Testis (tissue), 3 donors: ENCODE data around the gene WDCP. TPM values are rescaled to one million over a fixed set of nuclear protein-coding genes. Genes with fewer than 3 reads are reported as not detected.
"Not testable (repeated sequence)": the region's sequence is repeated elsewhere in the genome, so short reads cannot be mapped to it uniquely, and the experiment has no call there.

Experiments
- DNase-seq: peaks from one replicate; pipeline ENCODE4 v3.0.0-alpha.2; 2019
- H3K27ac ChIP-seq, 2 donors: fragments of 200-600 bp; sonication (generic); one replicate each; pipeline ENCODE4 v1.5.1; 2019
- H3K27me3 ChIP-seq: fragments of 200-600 bp; sonication (generic); one replicate; pipeline ENCODE4 v1.5.1; 2019
- H3K36me3 ChIP-seq: fragments of 200-600 bp; sonication (generic); one replicate; pipeline ENCODE4 v1.5.1; 2017; ENCODE audit warnings: low read depth; ENCODE audit errors: missing control alignments
- H3K4me1 ChIP-seq: fragments of 200-600 bp; sonication (generic); one replicate; pipeline ENCODE4 v1.5.1; 2019
- H3K4me3 ChIP-seq, 2 donors: fragments of 200-600 bp; sonication (generic); one replicate each; pipeline ENCODE4 v1.5.1; 2017 to 2019
- H3K9me3 ChIP-seq: fragments of 200-600 bp; sonication (generic); one replicate; pipeline ENCODE4 v1.5.1; 2017
- POLR2A ChIP-seq: fragments of 450-650 bp; IDR thresholded peaks from one replicate; pipeline ENCODE4 v1.6.1; 2017; ENCODE audit warnings: antibody characterized with exemption, mild to moderate bottlenecking, moderate library complexity
- WGBS, 2 donors: methylation state at CpG; one replicate each; pipeline ENCODE4 v1.1.5; 2018; 5-methylcytosine and 5-hydroxymethylcytosine counted together
- intact Hi-C: fragments of 100-400 bp; cut with DNase I; formaldehyde crosslinking; loops from one replicate; pipeline ENCODE4 v1.15.1; 2023; ENCODE audit warnings: low total_unique reads
- polyA plus RNA-seq: library from polyadenylated mRNA; stranded (reverse); fragments of 350-450 nt; fragmentation: Illumina TruSeq; extraction: RNeasy Lipid Tissue Mini Kit (QIAGEN cat#74804); gene quantifications from one replicate; pipeline ENCODE4 v1.2.3, GENCODE V29; 2014; ENCODE audit warnings: low read depth, low replicate concordance; ENCODE audit not compliant: insufficient read depth
- total RNA-seq, 2 donors: library from RNA; depleted of rRNA; stranded (reverse); fragments of >200 nt; gene quantifications; one replicate each; pipeline ENCODE4 v1.2.3, GENCODE V29; 2016
- TF ChIP-seq, protein P1 (sequence below), 3 experiments: fragments of 450-650 bp in 2 of 3; fragments of 200-600 bp in 1 of 3; sonication (generic) in 1 of 3; IDR thresholded peaks; one replicate each; pipeline ENCODE4 v1.5.1; 2016 to 2019; ENCODE audit warnings: antibody characterized with exemption in 3 of 3, mild to moderate bottlenecking in 2 of 3, moderate library complexity in 1 of 3

WDCP gene
- total and polyA plus RNA-seq, 3 donors from 2014 or later = 9.8 to 11.5 (median 10.4) TPM

- intact Hi-C loops = no loop called here
- H3K36me3 ChIP-seq = no peaks in the 10 kb centered on the region
- 74 to 76% methylated on average over 11 of the region's 11 CpGs for WGBS, 2 donors
Observed at GRCh38 chr2:24045511-24046508, 1.4 kb downstream of the WDCP start.

GRCh38 chr2:24043133-24043532, 4.1 kb downstream of the WDCP start:
- H3K27me3 ChIP-seq, DNase-seq, intact Hi-C loops, H3K4me1 ChIP-seq, H3K4me3 ChIP-seq, H3K27ac ChIP-seq, H3K9me3 ChIP-seq, H3K36me3 ChIP-seq: not testable (repeated sequence)
- WGBS, 2 donors = 91 to 98% methylated on average over 6 of the region's 6 CpGs

More at GRCh38 chr2:24045511-24046508, 1.4 kb downstream of the WDCP start:
- no peaks in the 10 kb centered on the region for H3K27me3 ChIP-seq
- TF ChIP-seq, protein P1, sequence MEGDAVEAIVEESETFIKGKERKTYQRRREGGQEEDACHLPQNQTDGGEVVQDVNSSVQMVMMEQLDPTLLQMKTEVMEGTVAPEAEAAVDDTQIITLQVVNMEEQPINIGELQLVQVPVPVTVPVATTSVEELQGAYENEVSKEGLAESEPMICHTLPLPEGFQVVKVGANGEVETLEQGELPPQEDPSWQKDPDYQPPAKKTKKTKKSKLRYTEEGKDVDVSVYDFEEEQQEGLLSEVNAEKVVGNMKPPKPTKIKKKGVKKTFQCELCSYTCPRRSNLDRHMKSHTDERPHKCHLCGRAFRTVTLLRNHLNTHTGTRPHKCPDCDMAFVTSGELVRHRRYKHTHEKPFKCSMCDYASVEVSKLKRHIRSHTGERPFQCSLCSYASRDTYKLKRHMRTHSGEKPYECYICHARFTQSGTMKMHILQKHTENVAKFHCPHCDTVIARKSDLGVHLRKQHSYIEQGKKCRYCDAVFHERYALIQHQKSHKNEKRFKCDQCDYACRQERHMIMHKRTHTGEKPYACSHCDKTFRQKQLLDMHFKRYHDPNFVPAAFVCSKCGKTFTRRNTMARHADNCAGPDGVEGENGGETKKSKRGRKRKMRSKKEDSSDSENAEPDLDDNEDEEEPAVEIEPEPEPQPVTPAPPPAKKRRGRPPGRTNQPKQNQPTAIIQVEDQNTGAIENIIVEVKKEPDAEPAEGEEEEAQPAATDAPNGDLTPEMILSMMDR (IDR thresholded peaks at IDR 0.05) = no peak
- TF ChIP-seq POLR2A = no peak
- H3K9me3 ChIP-seq = no peaks in the 10 kb centered on the region
- H3K4me3 ChIP-seq = no peak overlapping the region
- H3K4me1 ChIP-seq = peaks cover 4% of the 10 kb centered on the region
- no peak for DNase-seq
- H3K27ac ChIP-seq = no peak overlapping the region

DNA sequence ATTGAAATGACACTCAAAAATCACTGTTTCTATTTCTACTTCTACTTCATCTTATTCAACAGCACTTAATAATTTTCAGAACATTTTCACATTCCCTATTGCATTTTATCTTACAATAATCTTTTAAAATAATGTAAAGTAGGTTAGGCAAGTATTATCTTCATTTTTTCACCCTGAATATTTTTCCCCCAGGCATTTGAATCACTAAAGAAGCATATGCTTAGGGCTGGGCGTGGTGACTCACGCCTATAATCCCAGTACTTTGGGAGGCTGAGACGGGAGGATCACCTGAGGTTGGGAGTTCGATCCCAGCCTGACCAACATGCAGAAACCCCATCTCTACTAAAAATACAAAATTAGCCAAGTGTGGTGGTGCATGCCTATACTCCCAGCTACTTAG, 6.7 kb downstream of the WDCP start:
- Histone ChIP-seq H3K36me3 (no peaks in the 10 kb centered on the region), H3K27ac (no peak overlapping the region), H3K27me3 (no peaks in the 10 kb centered on the region), H3K4me3 (no peak overlapping the region), H3K4me1 (no peaks in the 10 kb centered on the region), H3K9me3 (no peaks in the 10 kb centered on the region)
- WGBS, 2 donors = 95 to 98% methylated on average over 4 of the region's 4 CpGs
- no peak for TF ChIP-seq POLR2A
- TF ChIP-seq, protein P1 (IDR thresholded peaks at IDR 0.05) = no peak
- DNase-seq = no peak
- intact Hi-C loops = no loop called here

DNA sequence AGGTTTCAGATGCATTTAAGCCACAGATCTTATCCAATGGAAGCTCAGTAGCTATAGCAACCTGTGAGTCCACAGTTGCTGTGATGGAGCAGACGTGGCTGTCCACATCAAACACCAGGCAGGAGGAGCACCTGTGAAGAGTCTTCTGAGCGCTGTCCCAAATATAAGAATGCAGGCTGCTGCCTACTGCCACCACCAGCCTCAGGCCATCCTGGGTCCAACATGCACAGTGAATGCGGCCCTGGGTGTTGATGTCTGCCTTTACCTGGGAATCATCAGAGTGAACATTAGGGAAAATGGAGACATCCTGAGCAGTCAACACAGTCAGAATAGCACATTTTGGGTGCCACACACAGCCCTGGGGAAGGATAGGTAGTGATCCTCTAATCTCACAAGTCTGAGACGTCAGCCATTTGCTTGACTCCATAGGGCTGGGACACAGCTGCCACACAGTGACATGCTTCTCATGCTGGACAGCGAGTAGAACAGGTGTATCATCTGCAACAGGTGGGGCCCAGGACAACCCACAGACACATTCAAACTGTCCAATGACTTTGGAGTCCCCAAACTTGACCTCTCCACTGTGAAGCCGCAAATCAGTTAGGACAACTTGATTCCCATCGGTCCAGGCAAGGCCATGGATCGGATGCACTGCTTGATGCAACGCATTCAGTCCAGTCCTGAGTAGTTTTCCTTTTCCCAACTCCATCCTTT, 8.2 kb downstream of the WDCP start:
- Histone ChIP-seq H3K36me3 (no peaks in the 10 kb centered on the region), H3K9me3 (no peaks in the 10 kb centered on the region), H3K4me3 (no peak overlapping the region), H3K27ac (no peak overlapping the region), H3K4me1 (no peaks in the 10 kb centered on the region), H3K27me3 (no peaks in the 10 kb centered on the region)
- DNase-seq = no peak
- WGBS, 2 donors = 87 to 94% methylated on average over 9 of the region's 9 CpGs
- TF ChIP-seq POLR2A = no peak
- TF ChIP-seq, protein P1 (IDR thresholded peaks at IDR 0.05) = no peak
- intact Hi-C loops = no loop called here

- DNase-seq = peak; percentile 2
- H3K4me1 ChIP-seq = no peaks in the 10 kb centered on the region
- no peaks in the 10 kb centered on the region for H3K36me3 ChIP-seq
- TF ChIP-seq, protein P1 (IDR thresholded peaks at IDR 0.05) = no peak
- TF ChIP-seq POLR2A = no peak
- intact Hi-C loops = no loop called here
- H3K9me3 ChIP-seq = no peaks in the 10 kb centered on the region
- H3K27me3 ChIP-seq = no peaks in the 10 kb centered on the region
- no peak overlapping the region for H3K4me3 ChIP-seq
- 60 to 64% methylated on average over 2 of the region's 2 CpGs for WGBS, 2 donors
- no peak overlapping the region for H3K27ac ChIP-seq
Observed at GRCh38 chr2:24026233-24026632, 21.0 kb downstream of the WDCP start.
